SIG-M5 treated with dmso at 0.1 percent for 504 hours (cell line): Measurements from ENCODE around the gene PRELID1.
"Not testable (repeated sequence)": the region's sequence is repeated elsewhere in the genome, so short reads cannot be mapped to it uniquely, and the experiment has no call there.

Experiments
- DNase-seq: peaks from one replicate; lab custom pipeline; 2025; ENCODE audit not compliant: unreplicated experiment; lab: John Stamatoyannopoulos, UW

Gene PRELID1

GRCh38 chr5:177299697-177300096 lies 3.9 kb upstream of the PRELID1 start:
- DNase-seq, result no peak

- peak; percentile 96 for DNase-seq
Observed at GRCh38 chr5:177300236-177300880, 3.2 kb upstream of the PRELID1 start.

DNA sequence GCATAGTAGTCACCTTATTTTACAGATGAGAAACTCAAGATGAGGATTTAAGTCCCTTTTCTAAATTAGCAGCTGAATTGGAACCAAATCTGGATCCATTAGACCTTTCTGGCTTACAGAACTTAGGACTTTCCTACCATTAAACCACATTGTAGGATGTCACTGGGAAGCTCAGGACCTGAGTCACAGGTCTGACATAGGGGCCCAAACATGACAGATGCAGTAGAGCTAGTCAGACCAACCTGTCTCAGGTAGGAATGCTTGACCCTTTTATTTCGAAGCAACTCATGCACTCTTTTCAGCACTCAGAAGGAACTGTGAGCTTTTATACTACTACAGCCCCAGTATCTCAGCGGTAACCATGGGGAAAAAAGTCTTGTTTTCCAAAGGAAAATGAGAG lies 2.6 kb upstream of the PRELID1 start:
- no peak for DNase-seq

- peak; percentile 72 for DNase-seq
Observed at GRCh38 chr5:177301503-177302165, 2.0 kb upstream of the PRELID1 start.

DNA sequence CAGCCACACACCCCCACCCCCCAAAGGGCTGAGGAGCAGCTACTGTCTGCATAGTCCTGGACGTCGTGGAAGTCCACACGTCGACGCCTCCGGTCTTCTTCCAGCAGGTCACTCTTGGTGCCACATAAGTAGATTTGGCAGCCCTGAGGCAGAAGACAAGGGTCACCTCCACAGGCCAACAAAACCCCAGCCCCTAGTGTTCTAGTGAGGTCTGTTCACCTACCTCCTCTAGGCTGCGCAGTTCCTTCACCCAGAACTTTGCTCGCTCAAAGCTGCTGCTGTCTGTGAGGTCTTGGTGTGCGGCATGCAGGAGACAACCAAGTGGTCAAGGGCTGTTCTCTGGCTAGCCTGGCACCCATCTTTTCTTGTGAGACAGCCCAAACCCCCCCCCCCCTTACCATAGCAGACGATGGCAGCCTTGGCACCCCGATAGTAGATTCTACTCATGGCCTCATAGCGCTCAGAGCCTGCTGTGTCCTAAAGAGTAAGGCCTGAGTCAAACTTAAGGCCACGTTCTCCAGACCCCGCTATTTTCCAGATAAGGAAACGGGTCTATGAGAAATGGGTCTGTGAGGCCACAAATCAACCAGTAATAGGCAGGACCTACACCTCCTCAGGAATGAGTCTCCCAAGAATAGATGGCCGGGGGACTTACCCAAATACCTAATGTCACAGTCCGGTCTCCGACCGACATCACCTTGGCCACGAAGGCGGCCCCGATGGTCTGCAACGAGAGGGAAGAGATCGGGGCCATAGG lies 1.1 kb upstream of the PRELID1 start:
- DNase-seq, result peak; percentile 47

- DNase-seq, result no peak
Observed at GRCh38 chr5:177303925-177304391, 359 bp downstream of the PRELID1 start.

- DNase-seq, result no peak
Observed at GRCh38 chr5:177304392-177305119, 957 bp downstream of the PRELID1 start.

- not testable (repeated sequence) for DNase-seq
Observed at GRCh38 chr5:177306103-177306640, 2.6 kb downstream of the PRELID1 start.

- peak; percentile 96 for DNase-seq
Observed at GRCh38 chr5:177306674-177307543, 3.3 kb downstream of the PRELID1 start.

DNA sequence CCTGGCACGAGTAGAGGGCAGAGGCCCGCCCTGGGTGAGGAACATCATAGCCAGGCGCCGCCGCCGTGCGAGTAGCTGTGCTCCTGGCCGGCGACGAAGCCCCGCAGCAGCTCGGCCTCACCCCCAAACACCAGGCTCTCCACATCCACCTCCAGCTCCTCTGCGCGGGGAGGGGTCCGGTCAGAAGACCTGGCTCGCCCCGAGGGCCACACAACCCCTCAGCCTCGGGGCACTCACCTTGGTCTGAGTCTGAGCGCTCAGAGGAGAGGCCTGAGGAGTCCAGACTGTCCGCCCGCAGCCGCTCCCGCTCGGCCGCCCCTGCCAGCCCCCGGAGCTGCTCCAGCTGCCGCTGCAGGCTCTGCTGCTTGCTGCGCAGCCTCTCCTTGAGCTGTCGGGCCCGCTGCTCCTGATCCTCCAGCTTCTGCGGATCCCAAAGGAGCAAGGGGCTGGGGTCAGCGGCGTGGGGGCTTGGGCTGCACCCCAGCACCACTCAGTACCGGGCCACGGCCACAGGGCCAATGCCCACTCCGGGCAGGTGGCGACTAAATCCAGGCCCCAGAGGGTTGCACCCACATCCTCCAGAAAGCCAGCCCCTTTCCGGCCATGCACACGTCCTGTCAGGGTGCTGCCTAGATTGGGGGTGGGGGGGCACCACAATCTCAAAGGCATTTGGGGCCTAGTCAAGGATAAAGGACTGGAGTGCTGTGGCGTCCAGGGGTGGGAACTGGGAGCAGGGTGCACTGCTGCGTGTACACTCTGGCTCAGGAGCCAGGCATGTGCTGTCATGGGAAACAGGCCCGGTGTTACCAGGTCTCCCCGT lies 4.2 kb downstream of the PRELID1 start:
- DNase-seq, result no peak

DNA sequence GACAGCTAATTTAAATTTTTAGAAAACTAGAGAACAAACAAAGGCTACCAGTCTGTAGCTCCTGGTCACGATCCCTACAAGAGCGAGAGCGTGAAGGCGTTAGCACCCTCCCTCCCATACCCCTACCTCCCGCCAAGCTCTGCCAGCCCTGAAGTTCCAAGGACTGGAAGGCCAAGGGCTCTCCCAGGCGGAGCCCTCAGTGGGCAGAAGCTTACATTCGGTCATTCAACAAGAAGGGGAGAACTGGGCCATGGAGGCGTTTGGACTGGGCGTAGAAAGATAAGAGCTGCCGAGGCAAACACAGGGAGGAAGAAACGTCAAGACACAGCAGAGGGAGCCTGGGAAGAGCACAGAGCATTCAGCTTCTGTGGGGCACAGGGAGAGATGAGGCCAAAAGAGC lies 5.1 kb downstream of the PRELID1 start:
- DNase-seq, result no peak

- peak; percentile 72 for DNase-seq
Observed at GRCh38 chr5:177309351-177310191, 6.0 kb downstream of the PRELID1 start.

- no peak for DNase-seq
Observed at GRCh38 chr5:177310332-177310731, 6.7 kb downstream of the PRELID1 start.

DNA sequence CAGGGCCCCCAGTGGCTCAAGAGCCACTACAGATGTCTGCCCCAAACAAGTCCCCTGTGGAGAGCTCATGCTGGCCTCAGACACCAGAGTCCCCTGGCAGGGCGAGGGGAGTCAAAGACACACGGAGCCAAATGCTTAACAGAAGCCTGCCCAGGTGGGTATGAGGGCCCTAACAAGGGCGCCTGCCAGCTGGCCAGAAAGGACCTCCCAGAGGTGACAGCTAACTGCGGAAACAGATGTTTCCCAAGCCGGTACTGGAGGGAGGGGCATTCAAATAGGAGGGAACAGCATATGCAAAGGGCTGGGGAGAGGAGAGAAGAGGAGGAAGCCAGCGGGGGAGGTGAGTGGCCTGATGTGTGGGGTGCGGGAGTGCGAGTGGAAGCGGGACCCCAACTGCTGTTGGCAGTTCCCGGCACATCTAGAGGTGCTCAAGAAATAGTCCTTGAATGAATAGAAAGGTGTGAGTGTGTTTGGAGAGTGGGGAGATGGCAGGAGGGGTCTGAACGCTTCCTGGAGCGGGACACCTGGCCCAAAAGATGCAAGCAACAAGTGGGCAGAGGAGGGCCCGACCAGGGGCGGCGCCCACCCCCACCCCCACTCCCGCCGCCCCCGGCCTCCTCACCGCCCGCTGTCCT lies 7.3 kb downstream of the PRELID1 start:
- DNase-seq, result peak; percentile 88

DNA sequence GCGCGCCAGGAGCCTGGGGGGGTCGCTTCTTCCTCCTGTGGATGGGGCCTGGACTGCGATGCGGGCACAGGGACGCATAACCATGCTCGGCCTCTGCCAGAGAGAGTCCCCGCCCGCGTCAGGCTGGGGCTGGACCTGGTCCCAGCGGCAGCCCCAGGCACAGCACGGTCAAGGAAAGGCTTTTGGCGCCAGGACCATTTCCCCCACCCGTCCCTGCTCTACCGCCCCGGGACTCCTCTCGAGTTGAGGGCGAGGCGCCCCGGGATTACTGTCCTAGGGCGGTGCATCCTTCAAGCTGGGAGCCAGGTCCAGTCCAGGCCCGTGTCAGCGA lies 7.8 kb downstream of the PRELID1 start:
- DNase-seq, result no peak

DNA sequence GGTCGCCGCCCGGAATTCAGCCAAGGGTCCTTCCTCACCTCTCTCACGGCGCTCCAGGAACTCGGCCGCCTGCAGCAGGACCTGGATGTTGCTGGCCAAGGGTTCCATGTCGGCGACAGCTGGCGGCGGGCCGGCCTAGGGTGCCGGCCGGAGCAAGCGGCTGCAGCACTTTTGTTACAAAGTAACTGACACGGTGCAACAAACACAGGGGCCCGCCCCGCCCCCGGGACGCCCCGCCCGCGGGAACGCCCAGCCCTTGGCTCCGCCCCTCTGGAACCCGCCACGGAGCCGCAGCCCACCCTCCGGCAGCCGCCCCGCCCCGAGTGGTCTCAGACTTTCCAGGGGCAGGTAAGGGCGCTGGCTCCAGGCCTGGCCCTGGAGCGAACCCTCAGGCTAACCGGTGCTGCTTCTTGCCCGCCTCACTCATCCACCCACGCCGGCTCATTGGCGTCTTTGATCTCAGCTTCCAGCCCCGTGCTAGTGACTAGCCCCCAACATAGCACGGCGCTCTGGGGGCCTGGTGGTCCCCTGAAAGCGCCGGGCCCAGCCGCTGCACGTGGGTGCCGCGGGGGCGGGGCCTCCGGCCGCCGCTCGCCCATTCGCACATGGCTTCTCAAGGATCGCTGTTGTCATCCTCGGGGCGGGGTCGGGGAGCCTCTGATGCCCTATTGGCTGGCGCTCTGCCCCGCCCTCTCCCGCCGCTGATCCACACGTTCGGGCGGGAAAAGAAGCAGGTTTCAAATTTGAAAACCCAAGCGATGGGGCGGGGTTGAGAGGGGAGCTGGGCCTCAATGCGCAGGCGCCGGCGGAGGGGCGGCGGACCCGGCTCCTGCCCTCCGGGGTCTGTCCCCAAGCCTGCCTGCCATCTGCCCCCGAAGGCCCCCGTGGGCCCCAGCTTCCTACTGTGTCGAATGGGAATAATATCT lies 8.4 kb downstream of the PRELID1 start, which contains the start of gene MXD3:
Gene MXD3, minus strand, starts transcription at position 176 of the 926 bp plus-strand sequence. Its CDS starts 68 bp downstream, at position 108.
- peak; percentile 98 for DNase-seq
